HepG2 (cell line): ENCODE data around the gene GUCA1A. TPM values are rescaled to one million over a fixed set of nuclear protein-coding genes. Genes with fewer than 3 reads are reported as not detected.

Experiments used
- AGO2 ChIP-seq: fragments of 200-400 bp; formaldehyde crosslinking; optimal IDR thresholded peaks from 2 replicates; pipeline ENCODE3; 2017; ENCODE audit warnings: mild to moderate bottlenecking, low read depth, low read length, moderate library complexity
- ARID2 ChIP-seq: sonication (generic); formaldehyde crosslinking; IDR thresholded peaks from 2 replicates; pipeline ENCODE4 v1.8.1; 2022; ENCODE audit warnings: mild to moderate bottlenecking, missing genetic modification reagents, borderline replicate concordance
- EEA1 ChIP-seq: sonication (generic); formaldehyde crosslinking; IDR thresholded peaks from 2 replicates; pipeline ENCODE4 v1.5.1; 2020; ENCODE audit warnings: mild to moderate bottlenecking, missing genetic modification reagents, borderline replicate concordance
- FOXJ3 ChIP-seq: sonication (generic); formaldehyde crosslinking; IDR thresholded peaks from 2 replicates; pipeline ENCODE4 v1.4.0; 2020; ENCODE audit warnings: missing genetic modification reagents, mild to moderate bottlenecking, borderline replicate concordance
- GATAD2A ChIP-seq: IDR thresholded peaks from 2 replicates; pipeline ENCODE4 v1.6.1; 2016
- HNRNPK ChIP-seq: fragments of 200-400 bp; formaldehyde crosslinking; IDR thresholded peaks from 2 replicates; pipeline ENCODE4 v1.6.1; 2018; ENCODE audit warnings: low read length, low read depth, moderate library complexity, mild to moderate bottlenecking; ENCODE audit not compliant: poor library complexity, severe bottlenecking
- KAT2B ChIP-seq: fragments of 150-350 bp; IDR thresholded peaks from 2 replicates; pipeline ENCODE4 v1.6.1; 2014; ENCODE audit warnings: low read depth, low read length, borderline replicate concordance
- POLR2A ChIP-seq, 2 experiments: IDR thresholded peaks; 2 replicates each; pipeline ENCODE4 v1.6.1; 2011; ENCODE audit warnings: low read depth in 2 of 2, low read length in 2 of 2, mild to moderate bottlenecking in 1 of 2, moderate library complexity in 1 of 2; ENCODE audit not compliant: insufficient read depth in 1 of 2
- RBFOX2 ChIP-seq: fragments of 200-400 bp; formaldehyde crosslinking; IDR thresholded peaks from 2 replicates; pipeline ENCODE4 v1.6.1; 2017; ENCODE audit warnings: low read depth, mild to moderate bottlenecking, low read length
- SAP130 ChIP-seq: IDR thresholded peaks from 2 replicates; pipeline ENCODE4 v1.6.1; 2016; ENCODE audit warnings: low read depth
- TBL1XR1 ChIP-seq: fragments of 150-350 bp; IDR thresholded peaks from 2 replicates; pipeline ENCODE4 v1.6.1; 2014; ENCODE audit warnings: borderline replicate concordance, low read length; ENCODE audit not compliant: partially characterized antibody
- TIGD3 ChIP-seq: sonication (generic); formaldehyde crosslinking; IDR thresholded peaks from 2 replicates; pipeline ENCODE4 v1.5.1; 2020; ENCODE audit warnings: mild to moderate bottlenecking, missing genetic modification reagents, borderline replicate concordance
- ZBTB20 ChIP-seq: sonication (generic); formaldehyde crosslinking; IDR thresholded peaks from 2 replicates; pipeline ENCODE4 v1.8.1; 2023; ENCODE audit warnings: missing genetic modification reagents, low read depth, mild to moderate bottlenecking, borderline replicate concordance
- ZBTB34 ChIP-seq: sonication (generic); formaldehyde crosslinking; IDR thresholded peaks from 2 replicates; pipeline ENCODE4 v1.8.0; 2022; ENCODE audit warnings: mild to moderate bottlenecking, missing genetic modification reagents
- ZFP36 ChIP-seq: fragments of 150-350 bp; IDR thresholded peaks from 2 replicates; pipeline ENCODE4 v1.6.1; 2018; ENCODE audit warnings: borderline replicate concordance, low read length, low read depth; ENCODE audit not compliant: partially characterized antibody
- ZNF276 ChIP-seq: sonication (generic); formaldehyde crosslinking; IDR thresholded peaks from 2 replicates; pipeline ENCODE4 v1.4.0; 2020; ENCODE audit warnings: mild to moderate bottlenecking, low read depth, missing genetic modification reagents
- ZNF577 ChIP-seq: sonication (generic); formaldehyde crosslinking; IDR thresholded peaks from 2 replicates; pipeline ENCODE4 v1.4.0; 2020; ENCODE audit warnings: mild to moderate bottlenecking, low read depth, missing genetic modification reagents, borderline replicate concordance
- ZNF609 ChIP-seq: sonication (generic); formaldehyde crosslinking; IDR thresholded peaks from 2 replicates; pipeline ENCODE4 v1.4.0; 2020; ENCODE audit warnings: mild to moderate bottlenecking, missing genetic modification reagents, borderline replicate concordance
- ZNF660 ChIP-seq: sonication (generic); formaldehyde crosslinking; IDR thresholded peaks from 2 replicates; pipeline ENCODE4 v1.5.1; 2020; ENCODE audit warnings: mild to moderate bottlenecking, low read depth, missing genetic modification reagents, borderline replicate concordance
- ZNF83 ChIP-seq: sonication (generic); formaldehyde crosslinking; IDR thresholded peaks from 2 replicates; pipeline ENCODE4 v1.4.0; 2020; ENCODE audit warnings: missing genetic modification reagents, mild to moderate bottlenecking, borderline replicate concordance
- polyA plus RNA-seq, 8 experiments: library from polyadenylated mRNA; depleted of rRNA in 3 of 8; stranded (reverse) in 7 of 8; unstranded in 1 of 8; fragments of >200 nt; fragmentation: Illumina TruSeq in 4 of 8; extraction: Trizol in 4 of 8; gene quantifications; 2 replicates each; pipeline versions ENCODE4 v1.2.1 to v1.2.3, GENCODE V29; 2011 to 2016; ENCODE audit warnings: low read depth in 4 of 8, missing spikeins in 1 of 8, mixed read lengths in 1 of 8; ENCODE audit not compliant: insufficient read depth in 1 of 8
- total RNA-seq, 5 experiments: library from RNA; depleted of rRNA; stranded (reverse); fragments of >200 nt; fragmentation: Illumina TruSeq; extraction: Trizol; gene quantifications; 2 replicates each; pipeline ENCODE4 v1.2.3, GENCODE V29; 2016; ENCODE audit warnings: low read depth in 1 of 5

The GUCA1A gene
- total and polyA plus RNA-seq, 2 of the 13 experiments (the other 11 are each of a cell fraction or from before 2014, with no cell fraction given), result not detected

GRCh38 chr6:42137194-42137753 is 35.9 kb upstream of the GUCA1A start (continued):
- TF ChIP-seq ZNF276 (CRISPR knock-in tag) (no peak), ZBTB20 (CRISPR knock-in tag) (no peak), ZNF577 (no peak), EEA1 (CRISPR knock-in tag) (no peak), TIGD3 (CRISPR knock-in tag) (no peak), ZBTB34 (CRISPR knock-in tag) (peak; percentile 58; the same call in 1 of the 2 replicates), HNRNPK (no peak), ZNF83 (CRISPR knock-in tag) (0 out of 2 replicates have a peak, but pooled peaks have one; percentile 41), GATAD2A (peak; percentile 41; the same call in 1 of the 2 replicates), TBL1XR1 (no peak), POLR2A (IDR thresholded peaks at IDR 0.05; ENCODE audit: insufficient read depth in 1 of 2, low read depth in 2 of 2, low read length in 2 of 2) (0 out of 4 replicates have a peak, but pooled peaks of 1 of the 2 experiments have one; percentile 41), ARID2 (CRISPR knock-in tag) (0 out of 2 replicates have a peak, but pooled peaks have one; percentile 38), AGO2 (no peak), ZFP36 (no peak), SAP130 (CRISPR knock-in tag) (0 out of 2 replicates have a peak, but pooled peaks have one; percentile 26), ZNF660 (CRISPR knock-in tag) (no peak), KAT2B (no peak), RBFOX2 (no peak), ZNF609 (CRISPR knock-in tag) (no peak), FOXJ3 (0 out of 2 replicates have a peak, but pooled peaks have one; percentile 28)
